Prostate gland (tissue), 2 donors: ENCODE data around the gene SHANK3.

Source experiments
- POLR2A ChIP-seq: fragments of 450-650 bp; IDR thresholded peaks from one replicate; pipeline ENCODE4 v1.6.1; 2016; ENCODE audit warnings: antibody characterized with exemption, mild to moderate bottlenecking
- TF ChIP-seq, protein P1 (sequence below), 4 experiments: fragments of 200-600 bp in 2 of 4; fragments of 450-650 bp in 2 of 4; sonication (generic) in 2 of 4; IDR thresholded peaks; 1 replicate in 3 of 4; 2 replicates in 1 of 4; pipeline ENCODE4 v1.5.1; 2016 to 2019; ENCODE audit warnings: antibody characterized with exemption in 4 of 4, mild to moderate bottlenecking in 2 of 4, moderate library complexity in 2 of 4

DNA sequence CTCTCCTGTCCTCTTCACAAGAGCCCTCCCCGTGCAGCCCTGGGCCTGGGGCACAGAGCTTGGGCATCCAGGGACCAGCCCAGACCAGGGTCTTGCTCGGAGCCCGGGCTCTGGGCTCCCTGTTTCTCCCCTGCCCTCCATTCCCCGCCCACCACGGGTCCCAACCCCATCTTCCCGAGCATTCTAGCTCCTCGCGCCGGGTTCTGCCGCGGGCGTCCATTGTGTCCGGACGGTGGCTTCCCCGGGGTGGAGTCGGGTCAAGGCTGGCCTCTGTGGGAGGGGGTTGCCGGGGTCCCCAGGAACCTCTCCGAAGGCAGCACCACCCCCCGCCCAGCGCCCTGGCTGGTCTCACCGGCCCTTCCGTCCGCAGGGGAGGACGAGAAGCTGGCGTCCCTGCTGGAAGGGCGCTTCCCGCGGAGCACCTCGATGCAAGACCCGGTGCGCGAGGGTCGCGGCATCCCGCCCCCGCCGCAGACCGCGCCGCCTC is 47.2 kb downstream of the SHANK3 start:
- TF ChIP-seq, protein P1, sequence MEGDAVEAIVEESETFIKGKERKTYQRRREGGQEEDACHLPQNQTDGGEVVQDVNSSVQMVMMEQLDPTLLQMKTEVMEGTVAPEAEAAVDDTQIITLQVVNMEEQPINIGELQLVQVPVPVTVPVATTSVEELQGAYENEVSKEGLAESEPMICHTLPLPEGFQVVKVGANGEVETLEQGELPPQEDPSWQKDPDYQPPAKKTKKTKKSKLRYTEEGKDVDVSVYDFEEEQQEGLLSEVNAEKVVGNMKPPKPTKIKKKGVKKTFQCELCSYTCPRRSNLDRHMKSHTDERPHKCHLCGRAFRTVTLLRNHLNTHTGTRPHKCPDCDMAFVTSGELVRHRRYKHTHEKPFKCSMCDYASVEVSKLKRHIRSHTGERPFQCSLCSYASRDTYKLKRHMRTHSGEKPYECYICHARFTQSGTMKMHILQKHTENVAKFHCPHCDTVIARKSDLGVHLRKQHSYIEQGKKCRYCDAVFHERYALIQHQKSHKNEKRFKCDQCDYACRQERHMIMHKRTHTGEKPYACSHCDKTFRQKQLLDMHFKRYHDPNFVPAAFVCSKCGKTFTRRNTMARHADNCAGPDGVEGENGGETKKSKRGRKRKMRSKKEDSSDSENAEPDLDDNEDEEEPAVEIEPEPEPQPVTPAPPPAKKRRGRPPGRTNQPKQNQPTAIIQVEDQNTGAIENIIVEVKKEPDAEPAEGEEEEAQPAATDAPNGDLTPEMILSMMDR (IDR thresholded peaks at IDR 0.05), result no peak
- no peak for TF ChIP-seq POLR2A
